MCF 10A (cell line): ENCODE data around the gene PXDC1. TPM values are rescaled to one million over a fixed set of nuclear protein-coding genes. Genes with fewer than 3 reads are reported as not detected.
A peak's percentile ranks its signal among the peaks of the same experiment; 100 is the strongest.

Source experiments
- BruUV-seq: library from RNA; stranded (reverse); fragments of 400-500 nt; replicated peaks from 2 replicates; lab custom pipeline; 2021; lab: Mats Ljungman, UMichigan
- CTCF ChIA-PET: fragments of 300-600 bp; sonication (Branson Sonifier 250); formaldehyde crosslinking; extraction: SDS; loops from one replicate; lab custom pipeline; 2021; ENCODE audit warnings: antibody characterized with exemption, inconsistent platforms; lab: Yijun Ruan, JAX
- POLR2A ChIA-PET: fragments of 300-600, 350-650 bp; sonication (Branson Sonifier 250); formaldehyde crosslinking; extraction: SDS; loops from one replicate; lab custom pipeline; 2020; ENCODE audit warnings: antibody characterized with exemption, inconsistent platforms; lab: Yijun Ruan, JAX
- DNase-seq: peaks from one replicate; pipeline ENCODE4 v3.0.0-alpha.2; 2018; ENCODE audit not compliant: unreplicated experiment
- H3K27ac Mint-ChIP-seq: one replicate; pipeline ENCODE4 v1.8.0; 2022; ENCODE audit warnings: mild to moderate bottlenecking, low read depth, mixed read lengths; ENCODE audit not compliant: unreplicated experiment
- H3K27me3 Mint-ChIP-seq: one replicate; pipeline ENCODE4 v1.8.0; 2022; ENCODE audit warnings: mixed read lengths; ENCODE audit not compliant: insufficient read depth, unreplicated experiment
- H3K36me3 Mint-ChIP-seq: one replicate; pipeline ENCODE4 v1.8.0; 2022; ENCODE audit warnings: mild to moderate bottlenecking, moderate library complexity, mixed read lengths; ENCODE audit not compliant: insufficient read depth, unreplicated experiment
- H3K4me1 Mint-ChIP-seq: one replicate; pipeline ENCODE4 v1.8.0; 2022; ENCODE audit warnings: mixed read lengths; ENCODE audit not compliant: insufficient read depth, unreplicated experiment
- H3K4me3 Mint-ChIP-seq: one replicate; pipeline ENCODE4 v1.8.0; 2022; ENCODE audit warnings: mild to moderate bottlenecking, moderate library complexity, mixed read lengths; ENCODE audit not compliant: unreplicated experiment
- H3K9me3 Mint-ChIP-seq: one replicate; pipeline ENCODE4 v1.8.0; 2022; ENCODE audit warnings: mixed read lengths; ENCODE audit not compliant: unreplicated experiment
- intact Hi-C: fragments of 100-400 bp; cut with micrococcal nuclease; formaldehyde crosslinking; loops from 2 replicates; pipeline ENCODE4 v1.14.1; 2022
- total RNA-seq: library from RNA; stranded (reverse); gene quantifications from 2 replicates; pipeline ENCODE4 v1.2.3, GENCODE V29; 2022
- TF ChIP-seq, protein P1 (sequence below): fragments of 200-600 bp; IDR thresholded peaks from one replicate; pipeline ENCODE4 v1.8.0; 2022; ENCODE audit warnings: antibody characterized with exemption, mild to moderate bottlenecking; ENCODE audit not compliant: unreplicated experiment

Gene PXDC1
- total RNA-seq, 1 experiment from 2014 or later = 48.1 TPM

DNA sequence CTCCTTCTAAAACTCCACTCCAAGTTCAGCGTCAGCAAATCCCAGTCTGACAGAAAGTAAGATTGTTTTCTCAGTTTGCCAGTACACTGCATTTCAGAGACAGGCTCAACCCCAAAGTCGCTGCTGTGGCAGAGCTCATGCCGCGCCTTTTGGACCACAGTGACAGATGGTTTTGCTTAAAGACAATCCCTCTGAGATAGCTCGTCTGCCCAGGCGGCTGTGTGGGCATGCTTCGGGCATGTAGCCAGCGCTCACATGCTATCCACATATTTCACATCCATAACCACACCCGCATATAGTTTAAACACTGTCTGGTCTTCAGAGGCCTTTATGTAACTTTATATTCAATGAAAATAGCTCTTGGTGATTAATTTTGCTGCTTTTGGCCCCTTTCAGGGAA, 14.7 kb upstream of the PXDC1 start:
- Mint-ChIP-seq H3K4me1 (peaks cover 29% of the 10 kb centered on the region), H3K4me3 (no peak overlapping the region), H3K9me3 (no peaks in the 10 kb centered on the region), H3K27ac (peak overlapping the region; percentile 9), H3K36me3 (no peaks in the 10 kb centered on the region), H3K27me3 (no peaks in the 10 kb centered on the region)
- POLR2A ChIA-PET = interaction anchor here (0.7 to 2.2 kb wide), 15 partner anchors 11 to 370 kb away, joined by 3 to 10 read pairs (median 5); partner anchors contain the start of genes ECI2 and FAM50B
- TF ChIP-seq, protein P1, sequence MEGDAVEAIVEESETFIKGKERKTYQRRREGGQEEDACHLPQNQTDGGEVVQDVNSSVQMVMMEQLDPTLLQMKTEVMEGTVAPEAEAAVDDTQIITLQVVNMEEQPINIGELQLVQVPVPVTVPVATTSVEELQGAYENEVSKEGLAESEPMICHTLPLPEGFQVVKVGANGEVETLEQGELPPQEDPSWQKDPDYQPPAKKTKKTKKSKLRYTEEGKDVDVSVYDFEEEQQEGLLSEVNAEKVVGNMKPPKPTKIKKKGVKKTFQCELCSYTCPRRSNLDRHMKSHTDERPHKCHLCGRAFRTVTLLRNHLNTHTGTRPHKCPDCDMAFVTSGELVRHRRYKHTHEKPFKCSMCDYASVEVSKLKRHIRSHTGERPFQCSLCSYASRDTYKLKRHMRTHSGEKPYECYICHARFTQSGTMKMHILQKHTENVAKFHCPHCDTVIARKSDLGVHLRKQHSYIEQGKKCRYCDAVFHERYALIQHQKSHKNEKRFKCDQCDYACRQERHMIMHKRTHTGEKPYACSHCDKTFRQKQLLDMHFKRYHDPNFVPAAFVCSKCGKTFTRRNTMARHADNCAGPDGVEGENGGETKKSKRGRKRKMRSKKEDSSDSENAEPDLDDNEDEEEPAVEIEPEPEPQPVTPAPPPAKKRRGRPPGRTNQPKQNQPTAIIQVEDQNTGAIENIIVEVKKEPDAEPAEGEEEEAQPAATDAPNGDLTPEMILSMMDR = no peak
- DNase-seq = peak; percentile 40
- intact Hi-C loops = loop anchor here (5.0 kb wide), 1 partner anchor 36 kb away; no protein-coding TSS in a partner anchor
- CTCF ChIA-PET = interaction anchor here (0.7 to 1.2 kb wide), 6 partner anchors 17 to 639 kb away, joined by 3 to 7 read pairs (median 3); no protein-coding TSS in a partner anchor
- no TSS peak for BruUV-seq

DNA sequence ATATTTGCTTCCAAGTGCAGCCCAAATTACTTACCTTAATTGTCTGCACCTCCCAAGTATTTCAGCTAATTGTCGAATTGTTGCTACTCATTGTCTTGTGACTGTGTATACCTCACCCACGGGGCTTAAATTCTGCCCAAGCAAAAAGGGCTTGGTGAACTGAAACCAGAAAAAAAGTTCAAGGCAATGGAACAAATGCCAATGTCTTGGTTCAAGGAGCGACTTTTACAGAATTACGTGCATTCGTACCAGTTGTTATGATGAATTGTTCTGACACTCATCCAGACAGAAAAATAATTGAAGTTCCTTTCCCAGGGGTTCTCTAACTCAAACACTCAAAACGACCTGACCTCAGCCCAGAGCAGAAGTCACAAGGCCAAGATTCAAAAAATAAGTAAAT, 13.9 kb upstream of the PXDC1 start:
- Mint-ChIP-seq H3K36me3 (no peaks in the 10 kb centered on the region), H3K27me3 (no peaks in the 10 kb centered on the region), H3K4me1 (peaks cover 29% of the 10 kb centered on the region), H3K4me3 (no peak overlapping the region), H3K9me3 (no peaks in the 10 kb centered on the region), H3K27ac (no peak overlapping the region)
- ChIA-PET CTCF (interaction anchor here (0.7 kb wide), 1 partner anchor 210 kb away, joined by 3 read pairs; no protein-coding TSS in a partner anchor), POLR2A (interaction anchor here (0.7 to 1.7 kb wide), 4 partner anchors 10 to 370 kb away, joined by 3 to 6 read pairs (median 6); partner anchors contain the start of gene ECI2)
- TF ChIP-seq, protein P1 = no peak
- BruUV-seq = no TSS peak
- intact Hi-C loops = loop anchor here (5.0 kb wide), 1 partner anchor 37 kb away; no protein-coding TSS in a partner anchor
- DNase-seq = no peak

DNA sequence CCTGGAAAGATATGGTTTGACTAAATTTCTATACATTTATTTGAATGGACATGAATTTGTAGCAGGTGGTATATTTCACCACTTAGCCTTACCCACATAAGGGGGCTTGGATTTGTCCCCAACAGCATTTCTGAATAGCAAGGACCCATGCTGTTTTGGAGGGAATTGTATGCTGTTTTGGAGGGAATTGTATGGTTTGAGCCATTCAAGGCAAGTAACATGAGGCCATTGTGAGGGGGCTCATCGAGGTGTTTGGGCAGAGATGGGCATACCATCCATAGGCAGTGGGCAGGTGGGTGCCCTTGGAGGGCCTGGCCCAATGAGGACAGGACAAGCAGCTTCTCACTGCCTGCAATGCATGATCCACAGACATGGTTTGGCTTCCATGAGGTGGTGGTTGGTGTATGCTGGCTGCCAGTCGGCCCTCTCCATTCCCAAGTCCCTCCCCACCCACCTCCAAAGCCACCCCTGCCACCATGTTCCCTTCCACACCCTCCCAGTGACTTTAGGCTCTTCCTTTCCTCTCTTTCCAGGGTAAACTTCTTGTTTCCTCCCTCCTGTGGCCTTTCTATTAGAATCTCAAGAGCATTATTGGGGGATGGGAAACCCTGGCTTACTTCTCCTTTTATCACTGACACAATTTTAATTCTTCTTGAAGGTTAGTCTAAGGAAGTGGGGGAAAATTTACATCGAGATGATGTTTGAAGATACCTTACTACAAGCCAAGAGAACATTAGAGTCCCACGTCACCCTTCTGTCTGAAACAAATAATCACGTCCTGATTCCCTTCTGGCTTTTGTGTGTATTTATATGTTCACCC, 13.2 kb upstream of the PXDC1 start:
- no peak for DNase-seq
- H3K36me3 Mint-ChIP-seq = no peaks in the 10 kb centered on the region
- TF ChIP-seq, protein P1 = no peak
- no peak overlapping the region for H3K27ac Mint-ChIP-seq
- no TSS peak for BruUV-seq
- peaks cover 22% of the 10 kb centered on the region for H3K4me1 Mint-ChIP-seq
- POLR2A ChIA-PET = no interaction called here
- intact Hi-C loops = loop anchor here (5.0 kb wide), 1 partner anchor 38 kb away; no protein-coding TSS in a partner anchor
- H3K4me3 Mint-ChIP-seq = no peak overlapping the region
- CTCF ChIA-PET = interaction anchor here (0.6 kb wide), 1 partner anchor 113 kb away, joined by 4 read pairs; no protein-coding TSS in a partner anchor
- no peaks in the 10 kb centered on the region for H3K27me3 Mint-ChIP-seq
- H3K9me3 Mint-ChIP-seq = no peaks in the 10 kb centered on the region

DNA sequence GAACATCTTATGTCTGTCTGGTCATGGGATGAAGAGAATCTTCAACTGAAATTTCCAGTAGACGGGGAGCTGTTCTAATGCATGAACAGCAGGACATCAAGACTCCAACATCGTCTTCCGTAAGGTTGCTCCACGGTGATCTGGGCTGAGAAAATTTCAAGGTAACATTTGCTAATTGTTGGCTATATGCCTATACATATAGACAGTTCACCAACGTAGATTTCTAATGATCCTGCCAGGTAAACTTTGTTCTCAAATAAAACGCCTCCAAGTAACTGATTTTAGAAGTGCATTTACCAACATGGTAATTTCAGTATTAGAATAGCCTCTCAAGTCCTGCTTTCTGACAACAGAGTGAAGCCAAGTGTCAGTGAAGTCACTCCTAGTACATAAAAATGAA, 11.3 kb upstream of the PXDC1 start:
- H3K9me3 Mint-ChIP-seq = no peaks in the 10 kb centered on the region
- TF ChIP-seq, protein P1 = no peak
- H3K27ac Mint-ChIP-seq = no peak overlapping the region
- ChIA-PET CTCF (no interaction called here), POLR2A (no interaction called here)
- no peaks in the 10 kb centered on the region for H3K36me3 Mint-ChIP-seq
- no TSS peak for BruUV-seq
- intact Hi-C loops = no loop called here
- H3K4me3 Mint-ChIP-seq = no peak overlapping the region
- H3K4me1 Mint-ChIP-seq = peaks cover 17% of the 10 kb centered on the region
- DNase-seq = no peak
- no peaks in the 10 kb centered on the region for H3K27me3 Mint-ChIP-seq
